ENCODE results near the gene LST1. TPM values are rescaled to one million over a fixed set of nuclear protein-coding genes. Genes with fewer than 3 reads are reported as not detected.

Gene LST1
- total and polyA plus RNA-seq, 2 of the 8 experiments (the other 6 are each of a cell fraction or from before 2014, with no cell fraction given) = not detected

DNA sequence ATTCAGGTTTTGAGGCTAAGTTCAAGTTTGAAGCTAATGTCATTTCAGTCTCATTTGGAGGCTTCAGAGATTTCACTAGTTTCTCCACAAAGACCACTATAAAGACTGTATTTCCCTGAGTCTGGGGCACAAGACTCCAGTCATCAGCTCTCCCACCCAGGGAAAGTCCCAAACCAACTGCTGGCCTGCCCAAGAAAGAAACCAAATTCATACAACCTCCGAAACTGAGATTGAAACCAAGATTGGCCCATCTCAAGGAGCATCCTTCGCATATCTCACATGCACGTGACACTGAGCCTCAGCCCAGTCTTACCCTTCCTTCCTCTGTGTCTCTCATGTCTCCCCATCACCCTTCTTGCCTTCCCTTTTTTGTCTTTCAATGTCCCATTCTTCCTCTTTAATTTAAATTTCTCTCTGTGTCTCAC, 17.5 kb upstream of the LST1 start (continued):
- TF ChIP-seq SP2 (IDR thresholded peaks at IDR 0.05; ENCODE audit: low read length) = no peak
- TF ChIP-seq GABPA (IDR thresholded peaks at IDR 0.05; ENCODE audit: borderline replicate concordance, insufficient read depth, low read length) = no peak
